Myocyte (in vitro differentiated cells): ENCODE data around the gene RBFOX2. TPM values are rescaled to one million over a fixed set of nuclear protein-coding genes. Genes with fewer than 3 reads are reported as not detected.
A peak's percentile ranks its signal among the peaks of the same experiment; 100 is the strongest.
"Not testable (repeated sequence)": the region's sequence is repeated elsewhere in the genome, so short reads cannot be mapped to it uniquely, and the experiment has no call there.

Source experiments
- DNase-seq: peaks from one replicate; pipeline ENCODE4 v3.0.0-alpha.2; 2012; ENCODE audit warnings: low read depth
- polyA plus RNA-seq: library from polyadenylated mRNA; unstranded; fragments of >200 nt; gene quantifications from one replicate; pipeline ENCODE4 v1.2.1, GENCODE V29; 2012; ENCODE audit warnings: missing spikeins
- total RNA-seq: library from RNA; depleted of rRNA; stranded (reverse); fragments of >200 nt; gene quantifications from 2 replicates; pipeline ENCODE4 v1.2.3, GENCODE V29; 2014

The RBFOX2 gene
- total RNA-seq = 133 and 179 TPM in 2 replicates
- polyA plus RNA-seq = 86.5 TPM

DNA sequence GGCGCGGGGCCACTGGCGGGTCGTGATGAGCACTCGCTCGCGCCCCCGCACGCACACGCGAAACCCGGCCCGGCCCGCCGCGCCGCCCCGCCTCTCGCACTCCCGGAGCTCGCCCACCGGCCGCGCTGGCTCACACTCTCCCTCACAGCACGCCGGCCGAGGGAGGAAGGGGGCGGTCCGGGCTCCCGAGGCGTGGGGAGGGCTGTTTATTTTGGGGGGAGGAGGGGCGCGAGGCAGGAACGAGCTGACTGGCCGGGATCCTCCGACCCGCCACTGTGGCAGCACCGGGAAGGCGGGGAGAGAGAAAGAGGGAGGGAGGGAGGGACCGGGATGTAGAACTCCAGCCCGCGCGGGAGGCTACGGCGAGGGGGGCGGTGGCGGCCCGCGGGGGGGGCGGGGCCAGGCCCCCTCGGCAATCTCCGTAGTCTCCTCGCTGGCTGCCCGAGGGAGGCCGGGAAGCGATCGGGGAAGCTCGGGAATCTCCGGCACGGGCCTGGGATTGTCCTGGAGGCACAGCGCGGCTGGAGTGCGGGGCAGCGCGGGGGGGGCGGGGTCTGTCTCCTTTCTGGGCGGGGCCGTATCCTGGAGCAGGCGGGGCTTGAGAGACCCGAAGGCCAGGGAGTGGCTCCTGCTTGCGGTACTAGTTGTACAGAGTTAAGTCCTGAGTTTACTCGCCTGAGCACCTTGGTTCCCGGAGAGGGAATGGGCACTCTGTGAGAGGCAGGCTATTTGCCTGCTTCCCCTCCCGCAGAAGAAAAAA, at the start of gene RBFOX2:
RBFOX2 (minus strand) TSS at position 179 of the 760 bp plus-strand sequence. CDS start 399 bp downstream, outside the sequence.
- peak; percentile 96 for DNase-seq

DNA sequence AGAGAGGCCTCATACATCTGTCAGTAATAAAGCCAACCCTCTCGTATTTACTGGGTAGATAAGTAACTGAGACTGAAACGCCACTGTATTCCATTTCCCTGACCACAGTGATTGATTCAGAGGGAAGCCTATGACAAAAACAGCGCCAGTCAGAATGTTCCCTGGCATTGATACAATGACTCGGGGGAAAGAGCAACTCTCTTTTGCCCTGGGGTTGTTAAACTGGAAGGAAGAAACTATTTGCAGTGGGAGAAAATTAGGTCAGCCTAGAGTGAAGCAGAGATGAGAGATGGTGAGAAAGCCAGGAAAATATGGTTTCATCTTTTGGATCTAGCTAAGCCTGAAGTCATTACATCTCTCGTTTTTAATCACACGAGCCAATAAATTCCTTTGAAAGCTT, 48.6 kb upstream of the RBFOX2 start:
- DNase-seq = peak; percentile 5

GRCh38 chr22:36075724-36076123, 47.1 kb upstream of the RBFOX2 start:
- DNase-seq = no peak

GRCh38 chr22:36075230-36075629, 46.6 kb upstream of the RBFOX2 start:
- no peak for DNase-seq

- DNase-seq = peak; percentile 7
Observed at GRCh38 chr22:36073476-36073875, 44.9 kb upstream of the RBFOX2 start.

- DNase-seq = not testable (repeated sequence)
Observed at GRCh38 chr22:36070645-36071044, 42.0 kb upstream of the RBFOX2 start.

DNA sequence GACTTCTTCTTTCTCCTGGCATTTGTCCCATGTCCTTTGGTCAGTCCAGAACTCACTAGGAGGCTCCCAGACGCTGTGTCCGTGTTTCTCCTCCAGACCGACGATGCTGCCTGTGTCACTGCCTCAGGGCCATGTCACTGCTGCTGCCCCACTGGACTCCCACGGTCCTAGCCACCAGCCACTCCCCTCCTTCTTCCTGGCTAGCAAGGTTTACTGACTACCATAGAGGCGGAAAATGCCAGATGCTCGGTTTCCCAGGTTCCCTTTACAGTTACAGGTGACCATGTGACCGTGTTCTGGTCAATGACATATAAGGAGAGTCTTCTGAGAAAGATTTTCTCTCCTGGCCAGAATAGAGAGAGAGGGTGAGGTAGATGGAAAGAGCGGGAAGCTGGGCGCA, 40.7 kb upstream of the RBFOX2 start:
- no peak for DNase-seq

DNA sequence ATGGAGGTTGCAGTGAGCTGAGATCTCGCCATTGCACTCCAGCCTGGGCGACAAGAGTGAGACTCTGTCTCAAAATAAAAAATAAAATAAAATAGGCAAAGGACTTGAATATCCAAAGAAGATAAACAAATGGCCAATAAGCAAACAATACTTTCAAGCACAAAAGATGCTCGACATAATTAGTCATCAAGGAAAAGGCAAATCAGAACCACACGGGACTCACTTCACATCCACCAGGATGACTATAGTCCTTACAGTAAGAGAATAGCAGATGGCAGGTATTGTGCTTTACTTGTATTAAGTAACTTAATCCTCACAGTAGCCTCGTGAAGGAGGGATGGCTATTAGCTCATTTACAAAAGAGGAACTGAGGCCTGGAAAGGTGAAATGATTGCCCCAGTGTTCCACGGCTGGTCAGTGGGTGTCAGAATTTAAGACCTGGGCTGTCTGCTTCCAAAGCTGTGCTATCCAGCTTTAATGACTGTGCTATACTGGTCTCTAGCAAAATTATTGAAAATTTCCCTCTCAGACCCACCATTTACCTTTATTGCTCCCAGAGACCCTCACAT, 40.2 kb upstream of the RBFOX2 start:
- no peak for DNase-seq

DNA sequence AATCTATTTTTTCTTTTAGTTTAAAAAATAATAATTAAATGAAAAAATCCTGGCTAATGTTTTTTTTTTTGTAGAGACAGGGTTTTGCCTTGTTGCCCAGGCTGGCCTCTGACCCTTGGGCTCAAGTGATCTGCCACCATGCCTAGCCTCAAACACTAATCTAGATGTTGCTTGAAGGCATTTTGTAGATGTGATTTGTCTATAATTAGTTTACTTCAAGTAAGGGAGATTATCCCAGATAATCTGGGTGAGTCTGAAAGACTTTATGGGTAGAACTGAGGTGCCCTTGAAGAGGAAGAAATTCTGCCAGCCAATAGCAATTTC, 38.6 kb upstream of the RBFOX2 start:
- no peak for DNase-seq

DNA sequence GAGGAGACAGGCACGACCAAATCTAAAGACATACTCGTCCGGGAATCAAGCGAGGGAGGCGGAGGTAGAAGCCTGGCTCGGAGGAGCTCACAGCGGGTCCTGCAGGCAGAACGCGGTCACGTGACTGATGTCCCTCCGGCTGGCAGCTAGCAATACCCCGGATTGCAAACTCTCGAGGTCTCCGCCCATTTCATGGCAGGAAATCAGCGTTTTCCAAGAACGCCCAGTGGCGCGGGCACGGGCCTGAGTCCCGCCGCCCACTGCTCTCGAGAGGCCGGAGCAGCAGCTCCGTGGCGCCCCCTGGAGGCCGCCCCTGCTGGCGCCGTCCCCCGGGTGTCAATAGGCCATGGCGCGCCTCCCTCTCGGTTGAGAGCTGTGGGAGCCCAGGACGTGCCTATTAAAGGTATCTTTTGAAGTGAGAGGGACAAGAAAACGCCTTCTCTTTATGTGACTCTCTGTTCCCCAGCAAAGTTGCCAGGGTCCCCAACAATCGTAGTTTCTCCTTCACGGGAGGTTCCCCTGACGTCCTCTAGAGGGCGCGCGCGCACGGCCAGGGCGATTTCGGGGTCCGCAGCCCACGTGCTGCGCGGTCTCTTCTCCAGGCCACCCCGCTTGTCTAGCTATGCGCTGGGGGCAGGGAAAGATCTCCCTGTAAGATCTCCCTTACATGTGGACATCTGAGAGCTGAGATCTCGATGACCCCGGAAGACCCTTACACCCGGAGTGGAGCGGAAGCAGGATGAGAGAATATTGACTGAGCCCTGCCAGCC, 37.3 kb upstream of the RBFOX2 start:
- peak; percentile 96 for DNase-seq

- no peak for DNase-seq
Observed at GRCh38 chr22:36065462-36065774, 36.8 kb upstream of the RBFOX2 start.

DNA sequence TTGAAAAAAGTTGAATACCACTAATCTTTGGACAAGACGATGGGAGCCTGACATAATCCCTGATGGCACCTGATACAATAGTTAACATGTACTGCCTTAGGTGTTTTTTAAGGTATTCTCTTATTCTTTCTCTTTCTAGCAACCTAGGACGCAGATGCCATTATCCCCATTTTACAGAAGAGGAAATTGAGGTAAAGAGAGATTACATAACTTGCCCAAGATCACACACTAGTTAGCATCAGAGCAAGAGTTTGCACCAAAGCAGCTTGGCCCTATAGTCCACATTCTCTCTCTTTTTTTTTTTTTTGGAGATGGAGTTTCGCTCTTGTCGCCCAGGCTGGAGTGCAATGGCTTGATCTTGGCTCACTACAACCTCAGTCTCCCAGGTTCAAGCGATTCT, 35.7 kb upstream of the RBFOX2 start:
- DNase-seq = no peak

GRCh38 chr22:36056980-36057379, 28.4 kb upstream of the RBFOX2 start:
- DNase-seq = no peak

- DNase-seq = peak; percentile 43
Observed at GRCh38 chr22:36055376-36056295, 27.0 kb upstream of the RBFOX2 start.

GRCh38 chr22:36054446-36054845, 25.8 kb upstream of the RBFOX2 start:
- DNase-seq = not testable (repeated sequence)

DNA sequence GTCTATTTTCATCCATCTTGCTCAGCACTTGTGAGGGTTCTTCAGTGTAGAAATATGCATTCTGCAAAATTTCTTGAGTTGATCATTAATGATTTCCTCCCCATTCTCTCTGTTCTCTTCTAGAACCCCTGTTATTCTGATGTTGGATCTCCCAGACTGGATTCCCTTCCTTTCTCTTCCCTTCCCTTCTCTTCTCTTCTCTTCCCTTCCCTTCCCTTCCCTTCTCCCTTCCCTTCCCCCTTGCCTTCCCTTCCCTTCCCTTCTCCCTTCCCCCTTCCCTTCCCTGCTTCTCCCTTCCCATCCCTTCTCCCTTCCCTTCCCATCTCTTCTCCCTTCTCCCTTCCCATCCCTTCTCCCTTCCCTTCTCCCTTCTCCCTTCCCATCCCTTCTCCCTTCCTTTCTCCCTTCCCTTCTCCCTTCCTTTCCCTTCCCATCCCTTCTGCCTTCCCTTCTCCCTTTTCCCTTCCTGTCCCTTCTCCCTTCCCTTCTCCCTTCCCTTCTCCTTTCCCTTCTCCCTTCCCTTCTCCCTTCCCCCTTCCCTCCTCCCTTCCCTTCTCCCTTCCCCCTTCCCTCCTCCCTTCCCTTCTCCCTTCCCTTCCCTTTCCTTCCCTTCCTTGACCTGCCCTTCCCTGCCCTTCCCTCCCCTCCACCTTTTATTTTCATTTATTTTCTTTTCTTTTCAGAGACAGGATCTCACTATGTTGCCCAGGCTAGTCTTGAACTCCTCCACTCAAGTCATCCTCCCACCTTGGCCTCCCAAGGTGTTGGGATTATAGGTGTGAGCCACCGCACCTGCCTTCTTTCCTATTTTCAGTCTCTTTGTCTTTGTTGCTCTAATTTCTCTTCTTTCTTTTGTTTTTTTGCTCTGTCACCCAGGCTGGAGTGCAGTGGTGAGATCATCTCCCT, 24.9 kb upstream of the RBFOX2 start:
- no peak for DNase-seq

DNA sequence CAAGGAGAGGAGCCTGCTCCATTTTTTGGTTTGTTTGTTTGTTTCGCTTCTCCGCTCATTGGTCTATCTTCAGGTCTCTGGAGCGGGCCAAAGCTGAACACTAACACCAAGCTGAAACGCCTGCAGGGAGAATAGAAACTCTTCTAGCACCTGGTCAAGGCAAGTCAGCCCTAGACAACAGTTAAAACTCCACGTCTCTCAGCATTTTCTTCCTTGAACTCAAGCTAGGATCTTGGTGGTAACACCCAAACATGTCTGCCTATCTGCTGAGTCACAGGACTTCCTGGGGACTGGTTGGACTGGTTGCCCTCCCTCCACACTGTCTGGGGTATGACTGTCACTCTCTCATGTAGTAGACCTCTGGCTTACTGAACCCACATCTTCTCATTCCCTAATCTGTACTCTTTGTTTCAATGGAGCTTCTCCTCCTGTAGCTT, 23.9 kb upstream of the RBFOX2 start:
- DNase-seq = peak; percentile 62

DNA sequence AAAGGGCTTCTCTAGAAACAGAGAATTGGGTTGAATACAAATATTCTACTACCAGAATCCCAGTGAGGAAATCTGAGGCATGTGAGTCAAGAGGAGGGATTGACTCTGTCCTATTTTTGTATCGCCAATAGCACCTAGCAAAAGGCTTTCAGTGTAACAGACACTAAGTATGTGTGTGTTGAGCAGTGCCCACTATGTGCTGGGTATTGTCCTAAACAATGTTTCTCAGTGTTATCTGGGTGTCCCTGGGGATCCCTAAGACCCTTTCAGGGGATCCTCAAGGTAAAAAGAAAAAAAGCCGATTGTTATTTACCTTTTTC, 21.0 kb upstream of the RBFOX2 start:
- peak; percentile 28 for DNase-seq

DNA sequence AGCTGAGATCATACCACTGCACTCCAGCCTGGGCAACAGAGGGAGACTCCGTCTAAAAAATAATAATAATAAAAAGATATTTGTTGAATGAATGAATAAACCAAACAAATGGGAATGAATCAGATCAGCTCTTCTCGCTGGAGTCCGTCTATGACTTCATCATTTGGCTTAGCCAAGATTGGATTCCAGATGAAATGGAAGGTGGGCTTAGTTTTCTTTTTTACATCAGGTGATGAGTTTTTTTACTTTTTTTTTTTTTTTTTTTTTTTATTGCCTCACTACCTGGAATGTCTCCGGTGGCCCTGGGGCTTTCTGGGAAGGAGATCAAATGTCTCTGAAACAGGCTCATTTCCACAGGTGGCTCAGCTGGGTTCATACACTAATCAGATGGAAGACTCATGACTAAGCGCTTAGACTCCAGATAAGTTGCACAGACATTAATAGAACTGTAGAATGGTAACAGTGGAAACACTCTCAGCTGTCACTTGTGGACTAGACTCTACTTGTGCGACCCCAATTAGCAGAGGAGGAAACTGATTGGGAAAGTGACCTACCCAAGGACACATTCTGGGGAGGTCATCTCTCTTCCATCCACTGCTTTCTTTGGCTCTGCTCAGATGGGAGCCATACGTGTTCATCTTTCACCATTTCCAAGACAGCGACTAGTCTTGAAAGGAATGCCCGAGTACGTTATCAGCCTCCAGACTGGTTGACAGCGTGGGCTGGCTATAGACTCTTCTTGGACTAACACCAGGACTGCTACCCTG, 20.5 kb upstream of the RBFOX2 start:
- peak; percentile 83 for DNase-seq

DNA sequence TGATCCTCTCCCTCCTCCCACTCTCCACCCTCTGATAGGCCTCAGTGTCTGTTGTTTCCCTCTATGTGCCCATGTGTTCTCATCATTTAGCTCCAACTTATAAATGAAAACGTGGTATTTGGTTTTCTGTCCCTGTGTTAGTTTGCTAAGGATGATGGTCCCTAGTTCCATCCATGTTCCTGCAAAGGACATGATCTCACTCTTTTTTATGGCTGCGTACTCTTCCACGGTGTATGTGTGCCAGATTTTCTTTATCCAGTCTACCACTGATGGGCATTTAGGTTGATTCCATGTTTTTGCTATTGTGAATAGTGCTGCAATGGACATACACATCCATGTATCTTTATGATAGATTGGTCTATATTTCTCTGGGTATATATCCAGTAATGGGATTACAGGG, 15.9 kb upstream of the RBFOX2 start:
- DNase-seq = not testable (repeated sequence)
